HepG2 (cell line): ENCODE data around the gene PDZK1. TPM values are rescaled to one million over a fixed set of nuclear protein-coding genes. Genes with fewer than 3 reads are reported as not detected.

Experiments
- CSRNP2 ChIP-seq: sonication (generic); formaldehyde crosslinking; conservative IDR thresholded peaks from 2 replicates; pipeline ENCODE4 v1.8.0; 2022; ENCODE audit warnings: low read depth, missing genetic modification reagents
- DPF2 ChIP-seq: sonication (generic); formaldehyde crosslinking; IDR thresholded peaks from 2 replicates; pipeline ENCODE4 v1.4.0; 2020; ENCODE audit warnings: mild to moderate bottlenecking, low read depth, missing genetic modification reagents, borderline replicate concordance
- GFI1 ChIP-seq: sonication (generic); formaldehyde crosslinking; IDR thresholded peaks from 2 replicates; pipeline ENCODE4 v1.5.0; 2020; ENCODE audit warnings: missing genetic modification reagents, mild to moderate bottlenecking, borderline replicate concordance
- HNF1A ChIP-seq, 2 experiments: sonication (generic) in 1 of 2; formaldehyde crosslinking in 1 of 2; IDR thresholded peaks; 2 replicates each; pipeline versions ENCODE4 v1.4.0 to v1.6.1; 2016 to 2020; ENCODE audit warnings: borderline replicate concordance in 1 of 2, low read depth in 1 of 2, mild to moderate bottlenecking in 1 of 2, missing genetic modification reagents in 1 of 2
- RCOR2 ChIP-seq: IDR thresholded peaks from 2 replicates; pipeline ENCODE4 v1.6.1; 2016; ENCODE audit warnings: missing biosample characterization, missing genetic modification reagents
- RFX3 ChIP-seq: IDR thresholded peaks from 2 replicates; pipeline ENCODE4 v1.6.1; 2016; ENCODE audit warnings: missing biosample characterization, missing genetic modification reagents
- TBX3 ChIP-seq: fragments of 450-650 bp; IDR thresholded peaks from 2 replicates; pipeline ENCODE4 v1.6.1; 2017; ENCODE audit warnings: antibody characterized with exemption, mild to moderate bottlenecking, inconsistent platforms, borderline replicate concordance
- TRIM24 ChIP-seq: sonication (generic); formaldehyde crosslinking; IDR thresholded peaks from 2 replicates; pipeline ENCODE4 v1.8.0; 2022; ENCODE audit warnings: mild to moderate bottlenecking, missing genetic modification reagents
- WIZ ChIP-seq: sonication (generic); formaldehyde crosslinking; IDR thresholded peaks from 2 replicates; pipeline ENCODE4 v1.5.1; 2020; ENCODE audit warnings: mild to moderate bottlenecking, missing genetic modification reagents
- ZBTB7A ChIP-seq: sonication (generic); formaldehyde crosslinking; IDR thresholded peaks from 2 replicates; pipeline ENCODE4 v1.8.0; 2022; ENCODE audit warnings: mild to moderate bottlenecking, missing genetic modification reagents
- ZNF136 ChIP-seq: sonication (generic); formaldehyde crosslinking; IDR thresholded peaks from 2 replicates; pipeline ENCODE4 v1.8.1; 2022; ENCODE audit warnings: low read depth, mild to moderate bottlenecking, moderate library complexity, missing genetic modification reagents
- ZNF329 ChIP-seq: sonication (generic); formaldehyde crosslinking; IDR thresholded peaks from 2 replicates; pipeline ENCODE4 v1.9.0; 2021; ENCODE audit warnings: low read depth, mild to moderate bottlenecking, missing genetic modification reagents
- ZNF331 ChIP-seq: sonication (generic); formaldehyde crosslinking; IDR thresholded peaks from 2 replicates; pipeline ENCODE4 v1.4.0; 2020; ENCODE audit warnings: missing genetic modification reagents
- ZNF710 ChIP-seq: sonication (generic); formaldehyde crosslinking; IDR thresholded peaks from 2 replicates; pipeline ENCODE4 v1.5.0; 2020; ENCODE audit warnings: mild to moderate bottlenecking, missing genetic modification reagents, borderline replicate concordance
- ZNF777 ChIP-seq: sonication (generic); formaldehyde crosslinking; IDR thresholded peaks from 2 replicates; pipeline ENCODE4 v1.4.0; 2020; ENCODE audit warnings: missing genetic modification reagents
- ZNF816 ChIP-seq: sonication (generic); formaldehyde crosslinking; IDR thresholded peaks from 2 replicates; pipeline ENCODE4 v1.8.0; 2022; ENCODE audit warnings: missing genetic modification reagents, mild to moderate bottlenecking, borderline replicate concordance
- polyA plus RNA-seq, 8 experiments: library from polyadenylated mRNA; depleted of rRNA in 3 of 8; stranded (reverse) in 7 of 8; unstranded in 1 of 8; fragments of >200 nt; fragmentation: Illumina TruSeq in 4 of 8; extraction: Trizol in 4 of 8; gene quantifications; 2 replicates each; pipeline versions ENCODE4 v1.2.1 to v1.2.3, GENCODE V29; 2011 to 2016; ENCODE audit warnings: low read depth in 4 of 8, missing spikeins in 1 of 8, mixed read lengths in 1 of 8; ENCODE audit not compliant: insufficient read depth in 1 of 8
- total RNA-seq, 5 experiments: library from RNA; depleted of rRNA; stranded (reverse); fragments of >200 nt; fragmentation: Illumina TruSeq; extraction: Trizol; gene quantifications; 2 replicates each; pipeline ENCODE4 v1.2.3, GENCODE V29; 2016; ENCODE audit warnings: low read depth in 1 of 5
- TF ChIP-seq, protein P1 (sequence below): sonication (generic); formaldehyde crosslinking; IDR thresholded peaks from 2 replicates; pipeline ENCODE4 v1.9.0; 2021; ENCODE audit warnings: missing genetic modification reagents, borderline replicate concordance
- TF ChIP-seq, protein P2 (sequence below): sonication (generic); formaldehyde crosslinking; IDR thresholded peaks from 2 replicates; pipeline ENCODE4 v1.8.0; 2022; ENCODE audit warnings: mild to moderate bottlenecking, missing genetic modification reagents, moderate library complexity

The PDZK1 gene
- total and polyA plus RNA-seq, 2 of the 13 experiments (the other 11 are each of a cell fraction or from before 2014, with no cell fraction given), result 16.2 to 46.4 TPM

- peak; percentile 62; the same call in 1 of the 2 replicates for TF ChIP-seq DPF2 (CRISPR knock-in tag)
- TF ChIP-seq, protein P1, sequence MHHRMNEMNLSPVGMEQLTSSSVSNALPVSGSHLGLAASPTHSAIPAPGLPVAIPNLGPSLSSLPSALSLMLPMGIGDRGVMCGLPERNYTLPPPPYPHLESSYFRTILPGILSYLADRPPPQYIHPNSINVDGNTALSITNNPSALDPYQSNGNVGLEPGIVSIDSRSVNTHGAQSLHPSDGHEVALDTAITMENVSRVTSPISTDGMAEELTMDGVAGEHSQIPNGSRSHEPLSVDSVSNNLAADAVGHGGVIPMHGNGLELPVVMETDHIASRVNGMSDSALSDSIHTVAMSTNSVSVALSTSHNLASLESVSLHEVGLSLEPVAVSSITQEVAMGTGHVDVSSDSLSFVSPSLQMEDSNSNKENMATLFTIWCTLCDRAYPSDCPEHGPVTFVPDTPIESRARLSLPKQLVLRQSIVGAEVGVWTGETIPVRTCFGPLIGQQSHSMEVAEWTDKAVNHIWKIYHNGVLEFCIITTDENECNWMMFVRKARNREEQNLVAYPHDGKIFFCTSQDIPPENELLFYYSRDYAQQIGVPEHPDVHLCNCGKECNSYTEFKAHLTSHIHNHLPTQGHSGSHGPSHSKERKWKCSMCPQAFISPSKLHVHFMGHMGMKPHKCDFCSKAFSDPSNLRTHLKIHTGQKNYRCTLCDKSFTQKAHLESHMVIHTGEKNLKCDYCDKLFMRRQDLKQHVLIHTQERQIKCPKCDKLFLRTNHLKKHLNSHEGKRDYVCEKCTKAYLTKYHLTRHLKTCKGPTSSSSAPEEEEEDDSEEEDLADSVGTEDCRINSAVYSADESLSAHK (CRISPR knock-in tag), result no peak
- TF ChIP-seq TBX3, result peak; percentile 49; the same call in 1 of the 2 replicates
- TF ChIP-seq ZNF816 (CRISPR knock-in tag), result no peak; the same call in 1 of the 2 replicates
- 0 out of 2 replicates have a peak, but pooled peaks have one; percentile 37 for TF ChIP-seq WIZ
- no peak for TF ChIP-seq ZNF777 (CRISPR knock-in tag)
- no peak for TF ChIP-seq RCOR2
- no peak for TF ChIP-seq TRIM24 (CRISPR knock-in tag)
- TF ChIP-seq, protein P2, sequence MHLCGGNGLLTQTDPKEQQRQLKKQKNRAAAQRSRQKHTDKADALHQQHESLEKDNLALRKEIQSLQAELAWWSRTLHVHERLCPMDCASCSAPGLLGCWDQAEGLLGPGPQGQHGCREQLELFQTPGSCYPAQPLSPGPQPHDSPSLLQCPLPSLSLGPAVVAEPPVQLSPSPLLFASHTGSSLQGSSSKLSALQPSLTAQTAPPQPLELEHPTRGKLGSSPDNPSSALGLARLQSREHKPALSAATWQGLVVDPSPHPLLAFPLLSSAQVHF, result no peak
- no peak for TF ChIP-seq RFX3
- TF ChIP-seq ZNF331 (CRISPR knock-in tag), result peak; percentile 59; the same call in 1 of the 2 replicates
- no peak for TF ChIP-seq ZNF329 (CRISPR knock-in tag)
- TF ChIP-seq GFI1 (CRISPR knock-in tag), result peak; percentile 59; the same call in 1 of the 2 replicates
- no peak for TF ChIP-seq CSRNP2 (CRISPR knock-in tag)
- no peak for TF ChIP-seq HNF1A (IDR thresholded peaks at IDR 0.05; ENCODE audit: low read depth)
- no peak for TF ChIP-seq HNF1A (CRISPR knock-in tag; IDR thresholded peaks at IDR 0.05; ENCODE audit: borderline replicate concordance)
- no peak for TF ChIP-seq ZBTB7A (CRISPR knock-in tag)
- peak; percentile 30; the same call in 1 of the 2 replicates for TF ChIP-seq ZNF710 (CRISPR knock-in tag)
- TF ChIP-seq ZNF136 (CRISPR knock-in tag), result no peak
Measured at GRCh38 chr1:145714524-145715111, 7.5 kb upstream of the PDZK1 start (continued).
